A204.1 (cell line): ENCODE measurements around the gene RALB.
"Not testable (repeated sequence)": the region's sequence is repeated elsewhere in the genome, so short reads cannot be mapped to it uniquely, and the experiment has no call there.

Experiments
- FAIRE-seq: peaks from 2 replicates; lab custom pipeline; 2012; peaks lifted over from hg19 to GRCh38; lab: Jason Lieb, UNC

The RALB gene

GRCh38 chr2:120243875-120244553 lies 8.6 kb upstream of the RALB start:
- no peak for FAIRE-seq

DNA sequence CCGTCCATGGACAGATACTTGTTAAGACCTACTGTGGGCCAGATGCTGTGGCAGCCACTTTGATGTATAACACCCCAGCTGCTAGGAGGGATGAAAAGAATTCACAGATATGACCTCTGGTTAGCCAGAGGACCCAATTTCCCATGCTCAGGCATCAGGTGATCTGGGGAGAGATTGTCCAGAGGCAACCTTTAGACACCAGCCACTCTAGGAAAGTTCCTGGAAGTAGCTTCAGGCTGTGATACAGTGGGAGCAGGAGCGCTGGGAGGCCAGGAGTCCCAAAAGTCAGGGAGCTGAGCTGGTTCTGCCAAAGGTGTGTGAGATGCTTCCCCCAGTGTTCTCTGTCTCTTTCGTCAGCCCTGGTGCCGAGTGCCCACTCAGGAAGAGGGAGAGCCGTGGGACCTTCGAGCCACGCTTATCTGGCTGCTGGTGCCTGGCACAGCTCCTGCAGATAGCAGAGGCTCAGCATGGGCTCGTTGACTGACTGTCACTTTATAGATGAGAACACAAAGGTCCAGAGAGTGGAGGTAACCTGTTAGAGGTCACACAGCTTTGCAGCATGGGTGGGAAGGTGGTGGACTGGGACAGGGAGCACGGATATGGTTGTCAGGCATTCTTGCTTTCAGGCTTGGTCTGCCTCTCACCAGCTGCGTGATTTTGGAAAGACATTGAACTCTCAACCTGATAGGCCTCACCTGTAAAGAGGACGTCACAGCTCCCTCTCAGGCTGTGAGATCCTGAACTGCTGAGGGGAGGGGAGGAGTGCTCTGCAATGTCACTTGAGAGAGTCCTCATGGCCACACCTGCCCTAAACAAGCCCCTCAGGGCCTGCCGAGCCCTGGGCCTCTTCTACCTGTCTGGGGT lies 7.8 kb upstream of the RALB start:
- no peak for FAIRE-seq

GRCh38 chr2:120245520-120246332 lies 6.9 kb upstream of the RALB start:
- no peak for FAIRE-seq

GRCh38 chr2:120246546-120247300 lies 5.9 kb upstream of the RALB start:
- FAIRE-seq = no peak

DNA sequence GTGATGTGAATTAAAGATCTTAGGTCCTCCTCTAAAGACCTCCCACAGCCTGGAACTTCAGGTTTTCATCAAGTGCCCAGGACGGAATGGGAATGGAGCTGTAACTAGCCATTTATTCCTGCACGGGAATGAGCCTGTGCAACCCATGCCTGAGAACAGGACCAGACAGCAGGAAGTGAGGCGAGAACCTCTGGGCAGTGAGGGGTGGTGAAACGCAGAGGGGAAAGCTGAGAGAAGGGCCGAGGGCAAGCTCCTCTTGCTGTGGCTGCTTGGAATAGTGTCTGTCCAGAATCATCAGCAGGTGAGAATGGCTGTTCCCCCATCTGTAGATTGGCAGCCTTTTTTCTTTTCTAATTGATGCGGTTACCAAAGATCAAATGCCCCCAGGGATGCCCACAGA lies 4.8 kb upstream of the RALB start:
- no peak for FAIRE-seq

DNA sequence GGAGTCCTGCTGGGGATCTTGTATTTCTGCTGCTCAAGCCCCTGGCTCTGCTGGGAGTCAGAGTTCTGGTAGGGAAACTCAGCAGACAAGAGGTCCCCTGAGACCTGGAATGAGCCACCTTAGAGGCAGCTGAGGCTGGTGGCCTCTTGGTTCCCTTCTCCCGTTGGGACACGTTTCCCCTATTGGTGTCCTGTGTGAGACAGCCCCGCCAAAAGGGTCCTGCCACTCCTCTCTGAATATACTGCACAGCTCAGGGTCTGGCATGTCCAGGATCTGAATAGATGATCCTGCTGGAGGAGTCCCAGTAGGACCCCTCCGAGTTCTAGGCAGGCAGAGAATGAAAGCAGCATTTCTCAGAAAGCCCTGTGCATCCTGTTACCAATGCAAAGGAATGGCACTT lies 2.0 kb upstream of the RALB start:
- no peak for FAIRE-seq

GRCh38 chr2:120251078-120251477 lies 1.6 kb upstream of the RALB start:
- FAIRE-seq = no peak

DNA sequence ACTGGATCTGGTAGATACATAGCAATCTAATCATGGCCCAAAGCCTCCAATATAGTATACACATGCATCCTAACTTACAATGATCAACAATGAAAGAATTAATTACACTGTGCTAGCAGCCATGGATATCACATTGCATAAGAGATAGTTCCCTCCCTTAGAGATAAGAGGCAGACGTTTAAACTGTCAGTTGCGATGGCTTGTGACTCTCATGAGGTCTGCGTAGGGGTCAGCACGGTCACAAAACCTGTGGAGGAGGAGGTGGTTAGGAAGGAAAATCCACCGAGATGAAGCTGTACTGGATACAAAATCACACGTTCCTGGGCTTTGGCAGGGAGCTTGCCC lies 800 bp upstream of the RALB start:
- FAIRE-seq = no peak

- FAIRE-seq = no peak
Measured at GRCh38 chr2:120253021-120253882, 600 bp downstream of the RALB start.

- FAIRE-seq = no peak
Measured at GRCh38 chr2:120254178-120254577, 1.5 kb downstream of the RALB start.

DNA sequence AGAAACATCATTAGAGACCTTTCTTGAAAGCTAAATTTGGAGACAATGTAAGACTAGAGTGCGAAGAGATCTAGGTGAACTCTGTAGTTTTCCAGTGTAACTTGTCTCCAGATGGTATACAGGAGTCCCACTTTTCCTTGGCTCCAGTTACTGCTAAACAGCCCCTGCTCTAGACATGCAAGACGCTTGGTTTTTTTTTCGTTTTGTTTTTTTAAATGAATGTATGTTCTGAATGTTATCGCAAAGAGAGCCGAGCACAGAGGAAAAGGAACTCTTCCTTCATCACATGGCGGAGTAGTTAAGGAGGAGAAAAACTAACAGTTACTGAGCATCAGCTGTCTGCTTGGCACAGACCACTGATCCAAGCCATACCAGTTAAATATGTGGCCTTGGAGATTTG lies 2.4 kb downstream of the RALB start:
- no peak for FAIRE-seq

DNA sequence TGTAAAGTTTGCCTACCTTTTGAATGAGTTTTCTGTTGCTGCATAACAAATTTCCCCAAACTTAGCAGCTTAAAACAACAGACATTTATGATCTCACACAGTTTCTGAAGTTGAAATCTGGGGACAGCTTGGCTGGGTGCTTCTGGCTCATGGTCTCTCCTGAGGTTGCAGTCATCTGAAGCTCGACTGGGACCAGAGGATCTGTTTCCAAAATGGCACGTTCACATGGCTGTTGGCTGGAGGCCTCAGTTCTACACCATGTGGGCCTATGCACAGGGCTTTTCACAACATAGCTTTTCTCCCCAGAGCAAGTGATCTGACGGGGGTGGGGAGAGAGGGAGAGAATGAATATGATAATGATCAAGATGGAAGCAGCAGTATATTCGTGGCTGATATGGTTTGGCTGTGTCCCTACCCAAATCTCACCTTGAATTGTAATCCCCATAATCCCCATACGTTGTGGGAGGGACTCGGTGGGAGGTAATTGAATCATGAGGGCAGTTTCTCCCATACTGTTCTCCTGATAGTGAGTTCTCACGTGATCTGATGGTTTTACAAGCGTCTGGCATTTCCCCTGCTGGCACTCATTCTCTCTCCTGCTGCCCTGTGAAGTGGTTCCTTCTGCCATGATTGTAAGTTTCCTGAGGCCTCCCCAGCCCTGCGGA lies 3.5 kb downstream of the RALB start:
- FAIRE-seq = no peak

DNA sequence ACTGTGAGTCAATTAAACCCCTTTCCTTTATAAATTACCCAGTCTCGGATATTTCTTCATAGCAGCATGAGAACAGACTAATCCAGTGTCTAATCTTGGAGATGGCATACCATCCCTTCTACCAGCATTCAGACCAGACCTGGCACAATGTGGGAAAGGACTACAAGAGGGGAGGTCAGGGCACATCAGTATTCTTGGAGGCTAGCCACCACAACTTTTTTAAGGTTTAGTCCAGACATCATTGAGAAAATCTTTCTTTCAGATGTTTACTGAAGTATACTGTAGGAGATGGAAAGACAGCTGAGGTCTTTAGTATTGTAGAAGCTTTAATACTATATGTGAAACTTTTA lies 4.0 kb downstream of the RALB start:
- FAIRE-seq = no peak

DNA sequence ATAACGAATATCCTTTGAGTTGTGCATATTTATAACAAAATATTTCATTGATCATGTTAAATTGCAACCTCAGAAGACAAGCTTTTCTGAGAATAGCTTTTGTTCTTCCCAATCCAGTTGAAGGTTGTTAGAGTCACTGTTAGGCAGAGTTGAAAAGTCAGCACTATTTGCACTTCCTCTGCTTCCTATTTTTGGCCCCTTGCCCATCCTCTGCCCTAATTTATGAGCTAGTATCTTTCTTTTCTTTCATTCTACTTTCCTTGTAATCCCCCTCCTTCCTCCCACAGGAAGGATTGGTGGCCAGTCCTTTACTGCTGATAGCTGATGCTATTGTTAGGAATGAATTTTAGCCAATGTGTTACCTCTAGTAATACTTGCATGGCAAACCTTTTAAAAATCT lies 4.9 kb downstream of the RALB start:
- no peak for FAIRE-seq

DNA sequence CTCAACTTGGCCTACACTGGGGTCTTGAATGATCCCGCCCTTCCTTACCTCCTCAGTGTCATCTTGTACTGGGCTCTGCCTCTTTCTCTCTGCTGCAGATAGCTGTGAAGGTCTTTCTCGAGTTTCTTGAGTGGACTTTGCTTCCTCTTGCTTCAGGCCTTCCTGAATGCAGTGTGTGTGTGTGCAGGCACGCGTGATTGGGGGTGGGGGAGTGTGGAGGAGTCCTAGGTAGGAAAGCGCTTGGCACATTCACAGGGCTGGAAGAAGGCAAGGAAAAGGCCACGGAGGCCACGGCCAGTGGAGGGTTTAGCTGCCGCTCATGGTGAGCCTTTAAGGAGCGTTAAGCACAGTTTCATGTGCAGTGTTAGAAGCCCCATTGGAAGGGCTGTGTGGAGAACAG lies 5.5 kb downstream of the RALB start:
- FAIRE-seq = no peak

- not testable (repeated sequence) for FAIRE-seq
Measured at GRCh38 chr2:120259939-120260338, 7.3 kb downstream of the RALB start.

- no peak for FAIRE-seq
Measured at GRCh38 chr2:120260736-120261135, 8.1 kb downstream of the RALB start.

DNA sequence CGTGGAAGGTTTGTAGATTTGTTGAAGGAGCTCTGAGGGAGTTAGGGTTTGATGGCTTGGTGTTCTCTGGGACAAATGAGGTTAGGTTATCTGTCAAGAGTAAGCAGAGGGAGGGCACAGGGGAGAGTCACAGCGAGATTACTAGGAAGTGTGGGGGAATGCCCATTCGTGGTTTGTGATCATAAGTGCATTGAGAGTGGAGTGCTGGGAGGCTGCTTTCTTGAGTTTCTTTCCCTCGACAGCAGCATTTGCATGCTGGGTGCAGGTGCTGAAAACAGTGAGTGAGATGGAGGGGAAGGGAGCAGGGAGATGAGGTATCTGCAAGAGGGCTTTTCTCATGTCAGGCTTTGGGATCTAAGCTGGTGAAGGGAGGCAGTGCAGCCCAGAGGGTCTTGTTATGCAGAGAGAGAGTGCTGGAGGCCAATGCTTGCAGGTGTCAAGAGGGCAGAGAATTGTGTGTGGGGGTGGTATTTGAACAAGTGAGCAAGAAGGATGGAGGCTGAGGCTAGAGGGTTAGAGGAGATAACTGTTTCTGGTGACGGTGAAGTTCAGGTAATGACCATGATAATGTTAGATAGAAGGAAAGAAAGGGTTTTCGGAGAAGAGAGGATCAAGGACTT lies 8.8 kb downstream of the RALB start:
- FAIRE-seq = no peak

DNA sequence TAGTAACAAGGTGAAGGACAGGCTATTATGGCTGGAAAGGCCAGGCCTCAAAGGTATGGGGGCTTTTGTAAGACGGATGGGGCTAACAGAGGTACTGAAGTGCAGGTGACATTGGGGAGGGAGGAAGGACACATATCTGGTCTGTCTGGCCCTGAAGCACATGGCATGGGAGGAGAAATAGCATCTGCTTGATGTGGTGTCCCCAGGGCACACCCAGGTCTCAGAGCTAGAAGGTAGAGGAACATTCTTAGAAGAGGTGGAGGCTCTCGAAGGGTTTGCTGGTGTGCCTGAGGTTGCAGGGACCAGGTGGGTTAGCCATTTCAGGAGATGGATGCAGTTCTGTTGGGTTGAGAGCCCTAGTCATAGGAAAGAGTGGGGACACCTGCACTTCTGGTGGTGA lies 9.5 kb downstream of the RALB start:
- FAIRE-seq = no peak

GRCh38 chr2:120262761-120263428 lies 10.2 kb downstream of the RALB start:
- no peak for FAIRE-seq
